GM19238 (cell line): ENCODE results near the gene CTIF.

ENCODE experiments used
- DNase-seq: peaks from one replicate; pipeline ENCODE4 v3.0.0; 2011; ENCODE audit warnings: low spot score; ENCODE audit not compliant: insufficient read length

Gene CTIF

DNA sequence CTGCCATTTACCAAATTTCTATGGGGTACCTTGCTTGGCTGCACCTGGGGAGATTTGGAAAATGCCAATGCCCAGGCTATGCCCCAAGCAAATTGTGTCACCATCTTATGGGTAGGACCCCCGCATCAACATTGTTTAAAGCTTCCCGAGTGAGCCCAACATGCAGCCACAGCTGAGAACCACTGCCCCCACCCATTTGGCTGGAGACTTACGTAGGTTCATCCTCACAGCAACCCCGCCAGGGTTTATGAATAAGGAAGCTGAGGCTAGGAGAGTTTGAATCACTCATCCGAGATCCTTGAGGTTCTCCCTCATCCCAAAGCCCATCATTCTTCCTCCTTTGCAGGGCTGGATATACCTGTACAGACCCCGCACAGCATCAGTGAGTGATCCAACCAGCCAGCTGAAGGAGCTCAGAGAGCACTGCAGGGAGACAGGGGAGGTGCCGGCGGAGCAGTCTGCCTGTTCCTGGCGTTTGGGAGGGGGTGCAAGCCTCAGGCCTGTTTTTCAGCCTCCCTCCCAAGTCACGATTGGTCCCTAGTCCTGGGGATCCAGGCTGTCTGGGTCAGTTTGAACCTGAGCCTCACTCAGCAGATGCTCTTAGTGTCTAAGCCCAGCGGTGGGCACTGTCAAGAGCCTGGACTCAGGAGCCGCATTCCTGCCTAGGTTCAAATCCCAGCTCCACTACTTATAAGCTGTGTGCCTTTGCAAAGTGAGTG lies 247.1 kb downstream of the CTIF start:
- no peak for DNase-seq

GRCh38 chr18:48786455-48787202 lies 247.8 kb downstream of the CTIF start:
- no peak for DNase-seq

DNA sequence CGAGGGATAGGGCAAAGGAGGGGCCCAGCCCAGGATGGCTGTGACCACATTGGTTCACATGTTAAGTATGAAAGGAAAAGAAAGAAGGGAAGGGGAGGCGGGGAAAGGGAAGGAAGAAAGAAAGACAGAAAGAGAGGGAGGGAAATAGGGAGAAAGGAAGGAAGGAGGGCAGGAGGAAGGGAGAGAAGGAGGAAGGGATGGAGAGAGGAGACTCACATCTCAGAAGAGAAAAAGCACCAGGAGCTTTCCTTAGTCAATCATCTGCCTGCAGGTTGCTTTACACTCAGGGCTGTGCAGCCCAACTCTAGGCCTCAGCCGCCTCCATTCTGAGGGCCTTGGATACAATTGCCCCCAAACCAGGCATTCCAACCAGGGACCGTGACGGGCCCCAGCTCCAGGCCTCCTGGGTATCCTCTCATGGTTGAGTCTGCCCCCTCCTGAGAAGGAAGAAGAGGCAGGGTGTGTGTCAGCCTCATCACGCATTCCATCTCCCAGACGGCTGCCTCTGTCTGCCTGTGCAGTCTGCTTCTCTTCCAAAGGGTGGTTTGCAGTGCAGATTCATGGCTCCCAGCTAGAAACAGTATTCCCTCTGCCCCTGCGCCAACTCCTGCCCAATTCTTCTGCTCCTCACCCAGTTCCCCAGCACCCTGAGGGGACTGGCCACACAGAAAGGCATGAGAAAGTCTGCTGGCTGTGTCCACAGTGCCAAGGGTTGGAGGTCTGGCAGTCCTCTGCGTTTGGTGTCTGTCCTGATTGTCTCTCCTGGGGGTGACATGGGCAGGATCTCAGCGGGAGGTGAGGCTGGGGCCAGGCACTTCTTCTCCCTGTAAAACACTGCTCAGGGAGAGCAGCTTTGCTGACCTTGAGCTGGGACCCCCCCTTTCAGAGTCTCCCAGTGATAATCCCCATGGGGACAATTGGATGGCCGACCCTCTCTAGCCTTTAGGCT lies 248.6 kb downstream of the CTIF start:
- DNase-seq: no peak

DNA sequence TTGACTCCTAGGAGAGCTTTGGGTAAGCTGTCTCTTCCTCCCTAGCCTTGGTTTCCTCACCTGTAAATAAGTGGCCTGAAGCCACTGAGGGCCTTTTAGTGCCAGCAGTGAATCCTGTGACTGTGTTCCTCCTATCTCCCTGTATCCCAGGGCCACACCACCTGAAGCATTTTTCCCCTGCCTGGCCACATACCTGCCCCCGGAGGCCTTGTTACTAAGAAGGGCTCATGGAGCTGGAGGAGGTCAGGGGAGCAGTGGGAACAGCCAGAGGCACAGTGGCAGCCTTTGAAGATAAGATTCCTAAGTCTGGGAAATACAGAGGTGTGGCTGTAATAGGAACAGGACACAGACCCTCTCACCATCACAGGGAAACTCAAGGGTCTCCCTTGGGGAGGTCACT lies 249.5 kb downstream of the CTIF start:
- DNase-seq: no peak

DNA sequence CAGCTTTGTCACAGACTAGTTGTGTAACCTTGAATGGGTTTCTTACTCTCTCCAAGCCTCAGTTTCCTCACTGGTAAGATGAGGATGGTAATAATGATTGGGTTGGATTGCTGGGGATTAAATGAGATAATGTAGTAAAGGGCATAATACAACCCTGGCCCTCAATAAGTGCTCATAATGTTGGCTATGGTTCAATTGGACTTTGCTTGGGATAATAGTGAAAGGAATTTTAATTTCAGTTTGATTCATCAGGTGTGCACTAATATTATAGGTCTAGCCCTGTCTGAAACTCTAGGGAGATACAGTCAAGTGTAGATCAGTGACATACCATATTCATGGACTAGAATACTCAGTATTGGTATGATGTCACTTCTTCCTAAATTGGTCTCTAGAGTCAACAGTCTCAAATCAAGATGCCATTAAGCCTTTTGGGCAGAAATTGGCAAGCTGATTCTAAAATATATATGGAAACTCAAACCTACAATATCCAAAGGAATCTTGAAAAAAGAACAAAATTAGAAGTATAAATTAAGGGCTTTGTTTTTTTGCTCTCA lies 250.5 kb downstream of the CTIF start:
- no peak for DNase-seq

DNA sequence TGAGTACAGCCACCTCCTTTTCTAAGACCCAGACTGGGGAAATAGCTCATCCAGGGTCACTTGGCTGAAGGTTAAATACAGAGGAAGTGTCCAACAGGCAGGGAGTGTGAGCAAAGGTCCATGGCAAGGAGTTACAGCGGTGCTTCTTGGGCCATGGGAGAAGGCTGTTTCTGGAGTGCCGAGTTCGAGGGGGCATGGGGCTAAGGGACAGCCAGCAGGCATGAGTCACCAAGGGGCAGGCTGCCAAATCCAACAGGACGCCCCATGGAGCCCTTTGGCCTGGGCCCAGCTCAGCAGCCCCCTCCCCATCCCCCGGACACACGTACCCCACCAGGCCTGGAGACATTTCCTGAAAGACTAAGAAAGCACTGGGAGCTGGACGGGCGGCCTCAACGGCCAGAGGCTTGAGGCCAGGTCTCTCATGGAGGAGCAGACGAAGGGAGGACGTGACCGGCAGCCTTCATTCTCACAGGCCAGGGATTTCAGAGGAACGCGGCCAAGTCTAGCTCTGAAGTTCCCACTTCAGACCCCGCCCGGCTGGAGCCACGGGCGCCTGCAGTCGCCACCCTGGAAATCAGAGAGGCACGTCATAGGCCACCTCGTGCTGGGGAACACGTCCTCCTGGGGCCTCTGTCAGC lies 251.5 kb downstream of the CTIF start:
- DNase-seq: no peak

DNA sequence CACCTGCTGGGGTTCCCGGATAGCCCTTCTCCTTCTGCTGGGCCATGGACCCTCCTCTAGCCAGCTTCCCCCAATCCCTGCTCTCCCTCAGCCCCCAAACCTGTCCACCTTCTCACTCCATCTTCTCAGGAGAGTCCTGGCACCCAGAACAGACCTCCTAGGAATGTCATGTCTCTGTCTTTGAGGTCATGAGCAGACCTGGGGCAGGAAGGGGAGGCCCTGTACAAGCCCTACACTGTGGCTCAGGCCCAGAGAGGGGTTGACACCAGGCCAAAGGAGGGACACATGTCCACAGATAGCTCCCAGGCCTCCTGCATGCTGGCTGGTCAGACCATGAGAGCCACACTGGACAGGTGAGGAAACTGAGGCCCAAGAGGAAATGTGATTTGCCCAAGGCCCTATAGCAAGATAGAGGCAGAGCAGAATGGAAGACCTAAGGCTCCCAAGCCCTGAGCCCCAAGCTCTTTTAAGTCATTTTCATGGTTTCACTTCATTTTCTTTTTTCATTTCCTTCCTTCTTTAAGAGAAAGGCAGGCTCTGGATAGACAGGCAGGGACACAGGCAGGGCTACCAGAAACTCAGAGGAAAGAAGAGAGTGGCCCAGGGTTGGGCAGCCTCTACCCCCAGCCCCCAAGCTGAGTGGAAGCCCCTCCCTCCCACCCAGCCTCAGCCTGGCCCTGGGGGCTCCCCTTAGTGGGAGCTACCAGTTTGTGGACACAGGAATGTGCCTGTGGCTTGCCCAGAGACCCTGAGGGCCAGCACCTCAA lies 252.2 kb downstream of the CTIF start:
- DNase-seq: no peak

- DNase-seq: no peak
These were observed 252.8 kb downstream of the CTIF start for GRCh38 chr18:48791636-48792105.

GRCh38 chr18:48792141-48792540 lies 253.3 kb downstream of the CTIF start:
- DNase-seq: no peak

DNA sequence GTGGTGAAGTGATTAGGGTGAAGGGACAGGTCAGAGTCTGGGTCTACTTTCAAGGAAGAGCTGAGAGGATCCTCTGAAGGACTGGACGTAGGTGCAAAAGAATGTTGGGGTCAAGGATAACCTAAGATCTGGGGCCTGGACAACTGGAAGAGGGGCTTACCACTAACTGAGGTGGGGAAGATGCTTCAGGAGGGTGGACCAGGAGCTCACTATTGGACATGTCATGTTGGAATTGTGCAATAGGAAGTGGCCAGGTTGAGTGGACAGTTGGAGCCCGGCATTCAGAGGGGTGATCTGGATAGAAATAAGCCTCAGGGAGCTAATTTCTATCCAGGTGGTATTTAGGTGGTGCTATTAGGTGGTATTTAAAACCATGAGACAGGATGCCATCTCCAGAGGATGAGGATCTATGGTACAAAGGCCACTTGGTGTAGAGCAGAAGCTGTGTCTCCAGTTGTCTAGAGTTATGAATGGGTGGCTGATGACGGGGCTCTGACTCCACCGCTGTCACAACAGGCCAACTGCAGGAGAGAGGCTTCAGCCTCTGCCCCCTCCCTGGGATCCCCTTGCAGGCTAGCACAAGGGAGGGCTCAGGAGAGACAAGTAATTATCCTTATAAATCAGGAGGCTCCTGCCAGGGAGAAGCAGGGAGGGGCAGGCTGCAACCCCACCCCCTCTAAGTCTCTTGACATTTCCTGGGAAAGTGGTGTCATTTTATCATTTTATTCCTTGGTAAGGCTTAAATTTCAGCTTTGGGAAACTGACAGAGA lies 254.0 kb downstream of the CTIF start:
- no peak for DNase-seq

DNA sequence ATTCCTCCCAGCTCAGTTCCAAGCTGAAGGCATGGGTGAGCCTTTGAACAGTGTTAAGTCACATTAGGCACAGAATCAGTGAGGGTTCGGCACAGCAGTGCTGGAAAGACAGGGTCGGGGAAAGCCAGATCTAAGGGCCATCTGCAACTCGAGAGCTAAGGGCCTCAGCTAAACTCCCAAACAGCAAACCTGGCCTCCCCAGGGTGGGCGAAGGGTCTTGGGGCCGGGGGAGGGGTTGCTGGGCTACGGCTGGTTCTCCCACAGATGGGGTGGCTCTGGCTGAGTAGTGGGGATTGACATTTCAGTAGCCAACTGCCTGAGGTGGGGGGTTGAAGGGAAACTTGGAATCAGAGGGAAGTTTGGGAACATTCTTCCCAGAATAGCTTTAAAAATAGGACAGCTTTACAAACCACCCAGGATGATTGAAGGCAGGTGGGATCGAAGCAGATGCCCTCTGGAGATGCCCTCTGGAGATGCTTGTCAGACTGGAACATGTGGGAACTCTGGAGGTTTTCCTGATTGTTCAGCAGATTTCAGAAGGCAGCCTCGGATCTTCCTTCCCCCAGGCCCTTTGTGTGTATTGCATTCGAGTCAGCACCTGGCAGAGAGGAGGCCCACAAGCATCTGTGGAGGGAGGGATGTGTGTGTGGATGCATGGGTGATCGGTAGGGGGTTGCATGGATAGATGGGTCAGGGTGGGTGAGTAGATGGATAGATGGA lies 255.6 kb downstream of the CTIF start:
- no peak for DNase-seq

DNA sequence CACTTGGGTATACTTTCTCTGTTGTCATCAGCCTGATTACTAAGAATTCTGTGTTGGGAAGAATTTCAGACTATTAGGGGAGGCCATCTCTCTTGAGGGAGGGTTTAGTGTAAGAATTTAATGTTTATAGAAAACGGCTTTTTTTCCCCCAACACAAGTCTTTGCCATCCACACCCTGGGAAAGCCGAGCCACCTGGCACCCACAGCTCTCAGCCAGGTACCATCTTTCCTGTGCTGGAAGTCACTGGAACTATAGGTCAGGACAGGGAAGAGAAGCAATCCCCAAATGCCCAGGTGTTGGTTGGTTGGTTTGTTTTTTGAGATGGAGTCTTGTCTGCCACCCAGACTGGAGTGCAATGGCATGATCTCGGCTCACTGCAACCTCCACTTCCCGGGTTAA lies 256.9 kb downstream of the CTIF start:
- DNase-seq: no peak

DNA sequence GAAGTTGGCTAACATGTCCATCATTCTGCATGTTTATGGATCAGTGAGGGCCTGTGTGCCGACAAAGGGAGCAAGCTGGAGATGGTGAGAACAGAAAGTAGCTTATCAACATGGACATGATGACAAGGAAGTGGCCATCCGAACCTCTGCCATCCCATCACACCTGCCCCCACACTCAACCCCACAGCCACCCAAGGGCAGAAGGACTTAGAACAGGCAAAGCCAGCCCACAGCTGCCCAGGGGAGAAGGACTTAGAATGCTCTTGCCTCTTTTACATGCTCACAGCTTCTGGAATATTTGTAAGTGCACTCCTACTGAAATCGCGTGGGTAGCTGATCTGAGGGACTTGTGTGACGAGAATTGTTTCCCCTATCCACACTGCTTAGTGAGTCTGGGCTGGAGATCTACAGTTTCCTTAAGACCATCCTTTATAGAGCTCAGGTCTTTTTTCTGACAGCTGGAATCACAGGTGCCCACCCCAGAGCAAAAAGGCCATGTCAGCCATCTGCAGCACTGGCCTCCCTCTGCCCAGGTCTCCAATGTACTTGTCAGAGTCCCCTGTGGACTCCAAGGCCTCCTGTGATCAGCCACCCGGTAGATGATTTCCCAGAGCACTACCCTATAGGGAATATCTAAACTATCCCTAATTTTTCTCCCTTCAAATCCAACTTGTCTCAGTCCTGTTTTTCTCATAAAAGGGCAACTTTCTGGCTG lies 257.8 kb downstream of the CTIF start:
- no peak for DNase-seq

DNA sequence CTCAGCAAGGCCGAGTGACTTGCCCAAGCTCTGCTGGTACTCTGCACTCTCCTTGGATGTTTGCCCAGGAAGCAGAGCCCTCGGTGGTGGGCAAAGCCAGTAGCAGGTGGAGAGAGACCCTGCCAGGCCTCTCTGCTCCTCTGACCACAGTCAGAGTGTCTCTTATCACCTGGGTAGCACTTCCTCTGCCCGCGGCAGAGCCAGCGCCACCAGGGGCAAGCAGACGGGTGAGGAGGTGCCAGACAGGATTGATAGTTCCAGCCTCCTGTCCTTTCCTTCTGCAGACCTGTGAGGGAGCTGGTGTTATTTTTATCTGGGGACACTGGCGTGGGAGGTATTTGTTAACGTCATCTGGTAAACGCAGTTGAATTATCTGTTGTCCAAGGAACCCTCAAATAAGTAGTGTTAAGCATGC lies 259.0 kb downstream of the CTIF start:
- no peak for DNase-seq

DNA sequence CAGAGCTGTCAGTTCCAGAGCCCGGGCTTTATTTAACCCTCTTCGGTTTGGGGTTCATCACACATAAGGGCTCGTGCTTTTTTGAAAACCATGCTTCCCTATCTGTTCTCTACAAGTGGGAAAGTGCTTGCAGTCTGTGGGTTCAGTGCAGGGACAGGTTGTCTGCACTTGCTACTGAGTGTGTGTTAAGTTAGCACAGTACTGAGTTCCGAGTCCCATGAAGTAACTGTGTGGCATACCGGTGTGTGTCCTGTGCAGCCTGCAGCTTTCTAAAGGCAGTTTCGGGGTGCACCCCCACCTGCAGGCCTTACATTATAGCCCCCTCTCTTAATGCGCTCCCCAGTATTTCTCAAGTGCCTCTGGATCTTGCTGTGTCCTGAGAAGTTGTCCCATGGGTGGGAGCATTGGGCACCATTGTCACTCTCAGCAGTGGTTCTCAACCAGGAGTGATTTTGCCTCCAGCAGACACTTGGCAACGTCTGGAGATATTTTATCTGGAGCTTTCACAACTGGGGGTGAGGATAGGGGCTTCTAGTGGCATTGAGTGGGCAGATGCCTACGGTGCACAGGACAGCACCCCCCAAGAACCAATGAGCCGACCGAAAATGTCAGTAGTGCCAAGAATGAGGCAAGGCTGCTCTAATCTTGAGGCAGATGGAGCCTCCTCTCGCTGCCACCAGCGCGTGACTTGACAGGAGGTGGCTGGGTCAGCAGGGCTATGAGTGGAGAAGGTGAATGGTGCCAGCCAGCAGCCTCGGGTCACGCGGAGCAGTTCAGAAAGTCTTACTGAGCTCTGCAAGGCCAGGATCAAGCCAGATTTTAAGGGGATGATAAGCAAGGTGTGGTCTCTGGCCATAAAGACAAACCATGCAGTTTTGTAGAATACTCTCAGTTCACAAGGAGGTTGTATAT lies 259.8 kb downstream of the CTIF start:
- DNase-seq: no peak

DNA sequence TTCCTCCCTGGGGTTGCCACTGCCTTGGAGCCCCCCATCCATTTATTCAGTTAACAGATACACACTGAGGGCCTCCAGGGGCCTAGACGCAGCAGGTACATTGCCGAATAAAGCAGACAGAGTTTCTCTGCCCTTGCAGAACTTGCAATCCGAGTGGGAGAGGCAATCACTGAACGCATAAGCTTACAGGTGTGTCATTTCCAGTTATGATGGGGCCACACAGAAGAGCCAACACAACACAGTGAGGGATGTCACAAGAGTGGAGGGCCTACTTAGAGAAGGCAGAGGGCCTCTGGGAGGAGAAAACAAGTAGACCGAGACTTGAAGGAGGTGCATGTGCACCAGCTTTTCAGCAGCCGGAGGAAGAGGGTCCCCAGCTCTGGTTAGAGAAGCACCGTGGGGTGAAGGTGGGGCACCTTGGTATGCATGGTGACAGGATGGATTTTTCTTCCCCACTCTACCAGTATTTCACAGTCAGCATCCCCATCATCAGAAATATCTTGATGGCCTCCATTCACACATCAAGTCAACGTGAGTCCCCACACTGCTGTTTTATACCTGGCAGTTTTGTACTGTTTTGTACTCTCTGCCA lies 261.0 kb downstream of the CTIF start:
- DNase-seq: no peak

- no peak for DNase-seq
These were observed 261.6 kb downstream of the CTIF start for GRCh38 chr18:48800466-48800865.
